Measurements from ENCODE around the gene PCDH20. TPM values are rescaled to one million over a fixed set of nuclear protein-coding genes. Genes with fewer than 3 reads are reported as not detected.

The PCDH20 gene
- total and polyA plus RNA-seq, 10 of the 15 experiments (the other 5 are each of a cell fraction or from before 2014, with no cell fraction given): 0.03 TPM; not detected in 9

GRCh38 chr13:61414686-61415057 is 977 bp downstream of the PCDH20 start:
- no TSS peak for BruUV-seq (replicated peaks)

More at GRCh38 chr13:61414686-61415057, 977 bp downstream of the PCDH20 start:
- H3K27ac ChIP-seq (ENCODE audit: control insufficient read depth, insufficient read depth): no peak overlapping the region
- no peak overlapping the region for H3K4me2 ChIP-seq (ENCODE audit: control insufficient read depth, insufficient read depth)
- TF ChIP-seq NFIC (IDR thresholded peaks at IDR 0.05; ENCODE audit: low read depth, low read length) (no peak), MTA3 (IDR thresholded peaks at IDR 0.05; ENCODE audit: borderline replicate concordance, low read length) (no peak), WRNIP1 (IDR thresholded peaks at IDR 0.05; ENCODE audit: borderline replicate concordance, low read depth, low read length) (no peak), HDAC6 (IDR thresholded peaks at IDR 0.05; ENCODE audit: unreplicated experiment) (no peak), BCL11A (IDR thresholded peaks at IDR 0.05; ENCODE audit: low read depth, low read length) (no peak), TCF7 (IDR thresholded peaks at IDR 0.05; ENCODE audit: borderline replicate concordance) (no peak), RCOR1 (conservative IDR thresholded peaks at IDR 0.05; ENCODE audit: low read depth, low read length) (no peak), MAX (IDR thresholded peaks at IDR 0.05; ENCODE audit: low read depth, low read length) (no peak), ZNF384 (IDR thresholded peaks at IDR 0.05; ENCODE audit: borderline replicate concordance, low read depth, low read length) (no peak)
- TF ChIP-seq, protein P1, sequence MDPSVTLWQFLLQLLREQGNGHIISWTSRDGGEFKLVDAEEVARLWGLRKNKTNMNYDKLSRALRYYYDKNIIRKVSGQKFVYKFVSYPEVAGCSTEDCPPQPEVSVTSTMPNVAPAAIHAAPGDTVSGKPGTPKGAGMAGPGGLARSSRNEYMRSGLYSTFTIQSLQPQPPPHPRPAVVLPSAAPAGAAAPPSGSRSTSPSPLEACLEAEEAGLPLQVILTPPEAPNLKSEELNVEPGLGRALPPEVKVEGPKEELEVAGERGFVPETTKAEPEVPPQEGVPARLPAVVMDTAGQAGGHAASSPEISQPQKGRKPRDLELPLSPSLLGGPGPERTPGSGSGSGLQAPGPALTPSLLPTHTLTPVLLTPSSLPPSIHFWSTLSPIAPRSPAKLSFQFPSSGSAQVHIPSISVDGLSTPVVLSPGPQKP (IDR thresholded peaks at IDR 0.05; ENCODE audit: low read depth, low read length): no peak
- TF ChIP-seq, protein P2, sequence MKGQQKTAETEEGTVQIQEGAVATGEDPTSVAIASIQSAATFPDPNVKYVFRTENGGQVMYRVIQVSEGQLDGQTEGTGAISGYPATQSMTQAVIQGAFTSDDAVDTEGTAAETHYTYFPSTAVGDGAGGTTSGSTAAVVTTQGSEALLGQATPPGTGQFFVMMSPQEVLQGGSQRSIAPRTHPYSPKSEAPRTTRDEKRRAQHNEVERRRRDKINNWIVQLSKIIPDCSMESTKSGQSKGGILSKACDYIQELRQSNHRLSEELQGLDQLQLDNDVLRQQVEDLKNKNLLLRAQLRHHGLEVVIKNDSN (IDR thresholded peaks at IDR 0.05; ENCODE audit: borderline replicate concordance, extremely low read length, insufficient read depth, low read depth, low read length): no peak
- no peak overlapping the region for H3K4me3 ChIP-seq
- peaks cover 0 to 4% of the 10 kb centered on the region in 2 experiments; a peak in 2 of 4 replicates for H3K27me3 ChIP-seq (replicated peaks in 1 of 2; ENCODE audit: control insufficient read depth in 2 of 2, insufficient read depth in 2 of 2, low read length in 1 of 2)
- in situ Hi-C loops (cut with MboI) (loop anchor here (10.0 to 25.0 kb wide), 2 partner anchors 790 to 952 kb away; no protein-coding TSS in a partner anchor), intact Hi-C loops (cut with micrococcal nuclease; ENCODE audit: unreplicated experiment) (loop anchor here (10.0 kb wide), 1 partner anchor 940 kb away; no protein-coding TSS in a partner anchor)
- H3K4me1 ChIP-seq (ENCODE audit: control insufficient read depth, insufficient read depth, low read length): no peaks in the 10 kb centered on the region
- no peaks in the 10 kb centered on the region for H3K79me2 ChIP-seq (ENCODE audit: control insufficient read depth, insufficient read depth, low read length)
- no peak for DNase-seq (ENCODE audit: low read depth, low spot score)
- H3K36me3 ChIP-seq (ENCODE audit: control insufficient read depth in 2 of 2, insufficient read depth in 2 of 2, low read length in 1 of 2): no peaks in the 10 kb centered on the region
- WGBS (ENCODE audit: insufficient coverage, insufficient replicate concordance, low lambda C conversion rate, missing lambda C conversion rate): 36% methylated on average over 16 of the region's 16 CpGs
- no peak for FAIRE-seq
- H2AFZ ChIP-seq (ENCODE audit: control insufficient read depth, low read depth, low read length): no peak overlapping the region
- H3K9ac ChIP-seq (ENCODE audit: control insufficient read depth, insufficient read depth, low read length): no peak overlapping the region
- no peaks in the 10 kb centered on the region for H3K9me3 ChIP-seq (replicated peaks; ENCODE audit: control insufficient read depth, insufficient read depth, low read length)
- no peaks in the 10 kb centered on the region for H4K20me1 ChIP-seq (ENCODE audit: control insufficient read depth, insufficient read depth)
- RAD21 ChIA-PET (ENCODE audit: unreplicated experiment): interaction anchor here (0.6 kb wide), 1 partner anchor 1399 kb away, joined by 3 read pairs; no protein-coding TSS in a partner anchor
- SMC1A ChIA-PET (ENCODE audit: uncharacterized antibody, unreplicated experiment): interaction anchor here (0.9 kb wide), 1 partner anchor 371 kb away, joined by 3 read pairs; no protein-coding TSS in a partner anchor
- POLR2A ChIA-PET: no interaction called here
- CTCF ChIA-PET: interaction anchor here (0.8 to 1.0 kb wide), 2 partner anchors 10 to 123 kb away, joined by 3 read pairs; no protein-coding TSS in a partner anchor
- no peak for ATAC-seq
